GM19438 (cell line): ENCODE measurements around the gene C8G.

ENCODE experiments used
- ATAC-seq: cut with Tn5 transposase; IDR thresholded peaks from one replicate; pipeline ENCODE4 v1.9.1; 2021; ENCODE audit warnings: low read depth; ENCODE audit not compliant: unreplicated experiment

C8G gene

GRCh38 chr9:136920069-136920468 is 25.0 kb upstream of the C8G start:
- ATAC-seq = no peak

GRCh38 chr9:136920734-136921231 is 24.3 kb upstream of the C8G start:
- no peak for ATAC-seq

GRCh38 chr9:136921307-136921706 is 23.7 kb upstream of the C8G start:
- ATAC-seq = no peak

- ATAC-seq = no peak
These were observed 23.3 kb upstream of the C8G start for GRCh38 chr9:136921718-136922117.

- ATAC-seq = no peak
These were observed 22.5 kb upstream of the C8G start for GRCh38 chr9:136922540-136922939.

- ATAC-seq = no peak
These were observed 21.2 kb upstream of the C8G start for GRCh38 chr9:136923881-136924280.

- ATAC-seq = no peak
These were observed 19.5 kb upstream of the C8G start for GRCh38 chr9:136925414-136926153.

GRCh38 chr9:136926154-136926704 is 18.8 kb upstream of the C8G start:
- ATAC-seq = no peak

GRCh38 chr9:136926749-136927148 is 18.3 kb upstream of the C8G start:
- ATAC-seq = no peak

GRCh38 chr9:136927343-136928271 is 17.4 kb upstream of the C8G start:
- ATAC-seq = no peak

- no peak for ATAC-seq
These were observed 16.5 kb upstream of the C8G start for GRCh38 chr9:136928591-136928990.

- no peak for ATAC-seq
These were observed 15.0 kb upstream of the C8G start for GRCh38 chr9:136930014-136930413.

GRCh38 chr9:136931611-136932130 is 13.4 kb upstream of the C8G start:
- no peak for ATAC-seq

- no peak for ATAC-seq
These were observed 10.8 kb upstream of the C8G start for GRCh38 chr9:136934277-136934676.

- no peak for ATAC-seq
These were observed 9.4 kb upstream of the C8G start for GRCh38 chr9:136935651-136936050.

GRCh38 chr9:136936645-136937170 is 8.3 kb upstream of the C8G start:
- no peak for ATAC-seq

GRCh38 chr9:136937186-136938001 is 7.6 kb upstream of the C8G start:
- ATAC-seq = no peak

GRCh38 chr9:136939431-136939995 is 5.5 kb upstream of the C8G start:
- ATAC-seq = no peak

- no peak for ATAC-seq
These were observed 5.0 kb upstream of the C8G start for GRCh38 chr9:136939996-136940525.
